WTC11 (cell line): ENCODE measurements around the gene GAS1. TPM values are rescaled to one million over a fixed set of nuclear protein-coding genes. Genes with fewer than 3 reads are reported as not detected.

ENCODE experiments used
- ATAC-seq: fragments of 200-7000 bp; cut with Tn5 transposase; 2 replicates; pipeline ENCODE4 v1.10.0; 2021; ENCODE audit warnings: mild to moderate bottlenecking, moderate library complexity
- CTCF ChIA-PET: fragments of 300-600 bp; sonication (Branson Sonifier 250); formaldehyde crosslinking; loops from one replicate; lab custom pipeline; 2021; ENCODE audit warnings: antibody characterized with exemption; lab: Charles Lee
- POLR2A ChIA-PET: fragments of 350-600 bp; sonication (Branson Sonifier 250); formaldehyde crosslinking; loops from one replicate; lab custom pipeline; 2021; ENCODE audit warnings: antibody characterized with exemption; lab: Charles Lee
- DNase-seq: peaks from one replicate; pipeline ENCODE4 v3.0.0; 2021; ENCODE audit warnings: low spot score
- H3K27ac Mint-ChIP-seq: 2 replicates; pipeline ENCODE4 v1.8.0; 2021; ENCODE audit warnings: mixed read lengths
- H3K27me3 Mint-ChIP-seq: 2 replicates; pipeline ENCODE4 v1.8.0; 2021; ENCODE audit warnings: low read depth, mild to moderate bottlenecking, moderate library complexity, mixed read lengths
- H3K36me3 Mint-ChIP-seq: 2 replicates; pipeline ENCODE4 v1.8.0; 2021; ENCODE audit warnings: mixed read lengths
- H3K4me1 Mint-ChIP-seq: 2 replicates; pipeline ENCODE4 v1.8.0; 2022; ENCODE audit warnings: mixed read lengths
- H3K4me3 Mint-ChIP-seq: 2 replicates; pipeline ENCODE4 v1.8.0; 2021; ENCODE audit warnings: mild to moderate bottlenecking, moderate library complexity, mixed read lengths
- H3K9me3 Mint-ChIP-seq: 2 replicates; pipeline ENCODE4 v1.8.0; 2021; ENCODE audit warnings: mixed read lengths
- AR ChIP-seq: fragments of 250-450 bp; sonication (Bioruptor Pico); IDR thresholded peaks from 2 replicates; pipeline ENCODE4 v1.9.0; 2021; ENCODE audit warnings: mild to moderate bottlenecking
- ARID4B ChIP-seq: sonication (generic); formaldehyde crosslinking; IDR thresholded peaks from 2 replicates; pipeline ENCODE4 v1.8.0; 2023; ENCODE audit warnings: missing genetic modification reagents, mild to moderate bottlenecking, borderline replicate concordance
- ATF2 ChIP-seq: sonication (generic); formaldehyde crosslinking; IDR thresholded peaks from 2 replicates; pipeline ENCODE4 v1.8.1; 2022; ENCODE audit warnings: low read depth, missing genetic modification reagents, borderline replicate concordance
- ATF3 ChIP-seq: sonication (generic); formaldehyde crosslinking; conservative IDR thresholded peaks from 2 replicates; pipeline ENCODE4 v1.8.1; 2022; ENCODE audit warnings: mild to moderate bottlenecking, missing genetic modification reagents
- CREM ChIP-seq: sonication (generic); formaldehyde crosslinking; IDR thresholded peaks from 2 replicates; pipeline ENCODE4 v1.8.1; 2022; ENCODE audit warnings: mild to moderate bottlenecking, missing genetic modification reagents, moderate library complexity
- E2F1 ChIP-seq: sonication (generic); formaldehyde crosslinking; IDR thresholded peaks from 2 replicates; pipeline ENCODE4 v1.8.0; 2022; ENCODE audit warnings: mild to moderate bottlenecking, missing genetic modification reagents
- E2F4 ChIP-seq: sonication (generic); formaldehyde crosslinking; IDR thresholded peaks from 2 replicates; pipeline ENCODE4 v1.8.1; 2022; ENCODE audit warnings: low read depth, mild to moderate bottlenecking, moderate library complexity, missing genetic modification reagents, borderline replicate concordance
- E2F5 ChIP-seq: sonication (generic); formaldehyde crosslinking; IDR thresholded peaks from 2 replicates; pipeline ENCODE4 v1.8.1; 2022; ENCODE audit warnings: mild to moderate bottlenecking, moderate library complexity, missing genetic modification reagents
- ERG ChIP-seq: fragments of 250-450 bp; sonication (Bioruptor Pico); IDR thresholded peaks from 2 replicates; pipeline ENCODE4 v1.8.0; 2021; ENCODE audit warnings: mild to moderate bottlenecking
- FOXP1 ChIP-seq: sonication (generic); formaldehyde crosslinking; IDR thresholded peaks from 2 replicates; pipeline ENCODE4 v1.8.0; 2022; ENCODE audit warnings: missing genetic modification reagents, mild to moderate bottlenecking, moderate library complexity, borderline replicate concordance
- MAX ChIP-seq: sonication (generic); formaldehyde crosslinking; IDR thresholded peaks from 2 replicates; pipeline ENCODE4 v1.8.0; 2022; ENCODE audit warnings: mild to moderate bottlenecking, missing genetic modification reagents
- NR1H2 ChIP-seq: sonication (generic); formaldehyde crosslinking; IDR thresholded peaks from 2 replicates; pipeline ENCODE4 v1.9.0; 2021; ENCODE audit warnings: mild to moderate bottlenecking, moderate library complexity, missing genetic modification reagents
- SMAD3 ChIP-seq: sonication (generic); formaldehyde crosslinking; IDR thresholded peaks from 2 replicates; pipeline ENCODE4 v1.8.0; 2022; ENCODE audit warnings: missing genetic modification reagents, mild to moderate bottlenecking, borderline replicate concordance
- SP1 ChIP-seq: sonication (generic); formaldehyde crosslinking; conservative IDR thresholded peaks from 2 replicates; pipeline ENCODE4 v1.8.1; 2022; ENCODE audit warnings: missing genetic modification reagents
- TEAD1 ChIP-seq: sonication (generic); formaldehyde crosslinking; IDR thresholded peaks from 2 replicates; pipeline ENCODE4 v1.8.0; 2022; ENCODE audit warnings: mild to moderate bottlenecking, missing genetic modification reagents
- ZBTB21 ChIP-seq: sonication (generic); formaldehyde crosslinking; IDR thresholded peaks from 2 replicates; pipeline ENCODE4 v1.8.1; 2023; ENCODE audit warnings: mild to moderate bottlenecking, missing genetic modification reagents, borderline replicate concordance
- ZNF219 ChIP-seq: sonication (generic); formaldehyde crosslinking; IDR thresholded peaks from 2 replicates; pipeline ENCODE4 v1.8.0; 2023; ENCODE audit warnings: missing genetic modification reagents, mild to moderate bottlenecking, borderline replicate concordance
- ZNF263 ChIP-seq: sonication (generic); formaldehyde crosslinking; IDR thresholded peaks from 2 replicates; pipeline ENCODE4 v1.8.1; 2022; ENCODE audit warnings: low read depth, mild to moderate bottlenecking, moderate library complexity, missing genetic modification reagents
- ZNF425 ChIP-seq: fragments of 250-450 bp; sonication (Bioruptor Pico); conservative IDR thresholded peaks from 2 replicates; pipeline ENCODE4 v1.9.0; 2021; ENCODE audit warnings: mild to moderate bottlenecking
- ZNF671 ChIP-seq: fragments of 250-450 bp; sonication (Bioruptor Pico); IDR thresholded peaks from 2 replicates; pipeline ENCODE4 v1.8.0; 2021; ENCODE audit warnings: mild to moderate bottlenecking
- total RNA-seq: library from RNA; stranded (reverse); gene quantifications from 3 replicates; pipeline ENCODE4 v1.2.3, GENCODE V29; 2021

The GAS1 gene
- total RNA-seq, 1 experiment from 2014 or later = 5.0 TPM

GRCh38 chr9:86912210-86912609 lies 35.1 kb downstream of the GAS1 start:
- Mint-ChIP-seq H3K4me3 (no peak overlapping the region), H3K9me3 (peaks cover 23% of the 10 kb centered on the region), H3K27me3 (0 out of 2 replicates have a peak, but pooled peaks cover 4% of the 10 kb centered on the region), H3K4me1 (peaks cover 6% of the 10 kb centered on the region), H3K27ac (no peak overlapping the region), H3K36me3 (peaks cover 12% of the 10 kb centered on the region)
- CTCF ChIA-PET = no interaction called here
- POLR2A ChIA-PET = no interaction called here
- DNase-seq = no peak
- no peak for ATAC-seq
- TF ChIP-seq NR1H2 (CRISPR knock-in tag) (no peak), ZBTB21 (CRISPR knock-in tag) (no peak), FOXP1 (CRISPR knock-in tag) (no peak), AR (CRISPR knock-in tag) (no peak), SMAD3 (CRISPR knock-in tag) (no peak), ZNF425 (CRISPR knock-in tag) (no peak), TEAD1 (CRISPR knock-in tag) (no peak), ZNF263 (CRISPR knock-in tag) (no peak), SP1 (no peak), ATF3 (CRISPR knock-in tag) (no peak), CREM (CRISPR knock-in tag) (no peak), E2F4 (CRISPR knock-in tag) (no peak), ZNF671 (CRISPR knock-in tag) (no peak), E2F1 (no peak), ZNF219 (CRISPR knock-in tag) (no peak), E2F5 (CRISPR knock-in tag) (no peak), ARID4B (CRISPR knock-in tag) (no peak), ATF2 (CRISPR knock-in tag) (no peak), ERG (no peak), MAX (CRISPR knock-in tag) (no peak)
